GM19467 (cell line): ENCODE measurements around the gene MED22.
"Not testable (repeated sequence)": the region's sequence is repeated elsewhere in the genome, so short reads cannot be mapped to it uniquely, and the experiment has no call there.

Experiments used
- ATAC-seq: cut with Tn5 transposase; IDR thresholded peaks from one replicate; pipeline ENCODE4 v1.9.1; 2021; ENCODE audit warnings: mild to moderate bottlenecking, moderate library complexity; ENCODE audit not compliant: unreplicated experiment

MED22 gene

DNA sequence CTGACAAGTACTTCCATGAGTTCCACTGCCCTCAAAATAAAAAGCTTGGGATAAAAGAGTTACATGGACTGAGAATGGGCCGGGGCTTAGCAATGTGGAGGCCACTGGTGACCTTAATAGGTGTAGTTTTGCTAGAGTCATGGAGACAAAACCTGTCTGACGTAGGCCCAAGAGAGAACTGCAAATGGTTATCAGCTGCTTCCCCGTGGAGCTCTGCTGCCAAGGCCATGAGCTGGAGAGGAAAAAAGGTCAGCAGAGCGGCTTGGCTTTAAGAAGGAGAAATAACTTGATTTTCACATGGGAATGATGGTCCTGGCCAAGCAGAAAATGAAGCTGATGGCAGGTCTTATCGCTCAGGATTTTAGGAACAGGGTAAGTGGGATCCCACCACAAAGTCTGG is 8.3 kb downstream of the MED22 start:
- ATAC-seq, result no peak

DNA sequence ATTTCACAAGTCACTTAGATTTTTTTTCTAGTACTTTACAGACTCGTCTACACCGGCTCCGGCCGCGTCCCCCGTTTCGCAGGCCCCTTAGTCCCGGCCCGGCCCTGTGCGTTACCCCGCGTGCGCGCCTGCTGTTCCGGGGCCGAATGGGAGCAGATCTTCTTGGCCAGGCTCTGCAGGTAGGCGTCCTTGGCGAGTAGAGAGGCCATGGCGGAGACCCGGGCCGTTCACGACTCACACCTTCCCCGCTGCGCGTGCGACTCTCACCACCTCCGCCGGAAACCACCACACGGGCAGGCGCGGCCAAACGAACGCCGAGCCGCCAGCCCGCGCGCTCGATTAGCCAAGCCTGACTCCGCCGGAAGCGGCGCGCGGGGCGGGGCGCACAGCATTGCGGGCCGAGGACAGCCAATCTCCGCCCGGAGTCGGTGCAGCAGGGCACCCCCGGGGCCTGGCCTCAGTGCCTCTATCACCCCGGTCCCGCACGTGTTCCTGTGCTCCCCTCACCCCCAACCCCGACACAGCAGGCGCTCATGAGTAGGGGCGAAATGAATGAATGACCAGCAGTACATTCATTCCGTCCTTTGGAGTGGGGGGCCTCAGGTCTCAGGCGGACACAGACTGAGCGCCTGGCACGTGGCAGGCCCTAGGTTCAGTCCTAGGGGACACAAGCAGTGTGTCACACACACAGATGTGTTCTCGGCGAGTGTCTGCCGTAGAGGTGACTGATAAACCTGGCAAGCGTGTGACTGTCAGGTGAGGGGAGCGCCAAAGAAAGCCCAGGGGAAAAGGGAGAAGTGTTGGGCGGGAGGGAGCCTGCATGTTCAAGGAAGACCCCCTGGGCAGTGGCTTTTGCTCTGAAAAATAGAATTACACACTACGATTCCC is 11.8 kb downstream of the MED22 start, which contains the start of gene SURF6:
Gene SURF6 (minus strand): TSS at position 265 of the 888 bp plus-strand sequence. CDS start 56 bp downstream, at position 209.
- peak; percentile 75 for ATAC-seq

DNA sequence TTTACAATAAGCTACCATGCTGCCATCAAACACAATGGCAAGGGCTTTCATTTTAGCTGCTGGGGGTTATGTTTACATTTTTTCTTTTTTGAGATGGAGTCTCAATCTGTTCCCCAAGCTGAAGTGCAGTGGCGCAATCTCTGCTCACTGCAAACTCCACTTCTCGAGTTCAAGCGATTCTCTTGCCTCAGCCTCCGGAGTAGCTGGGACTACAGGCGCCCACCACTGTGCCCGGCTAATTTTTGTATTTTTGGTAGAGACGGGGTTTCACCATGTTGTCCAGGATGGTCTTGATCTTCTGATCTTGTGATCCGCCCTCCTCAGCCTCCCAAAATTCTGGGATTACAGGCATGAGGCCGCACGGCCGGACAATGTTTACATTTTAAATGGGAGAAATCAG is 13.0 kb downstream of the MED22 start:
- ATAC-seq, result not testable (repeated sequence)

DNA sequence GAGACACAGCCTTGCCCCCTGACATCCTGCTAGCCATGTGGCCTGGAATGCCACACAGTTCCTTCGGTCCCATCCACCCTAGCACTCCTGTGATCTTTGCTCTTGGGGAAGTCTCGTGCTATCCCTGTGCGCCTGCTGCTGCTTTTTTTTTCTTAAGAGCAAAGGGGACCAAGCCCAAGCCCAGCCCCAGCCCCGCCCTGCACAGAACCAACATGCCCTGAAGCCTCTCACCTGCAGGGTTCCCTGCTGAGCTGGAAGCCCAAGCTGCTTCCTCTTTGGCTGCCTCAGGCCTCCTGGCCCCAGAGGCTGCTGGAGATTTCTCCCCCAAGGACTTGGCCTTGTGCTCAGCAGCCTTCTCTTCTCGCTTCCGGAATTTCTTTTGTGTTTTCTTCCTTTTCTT is 13.8 kb downstream of the MED22 start:
- ATAC-seq, result no peak

DNA sequence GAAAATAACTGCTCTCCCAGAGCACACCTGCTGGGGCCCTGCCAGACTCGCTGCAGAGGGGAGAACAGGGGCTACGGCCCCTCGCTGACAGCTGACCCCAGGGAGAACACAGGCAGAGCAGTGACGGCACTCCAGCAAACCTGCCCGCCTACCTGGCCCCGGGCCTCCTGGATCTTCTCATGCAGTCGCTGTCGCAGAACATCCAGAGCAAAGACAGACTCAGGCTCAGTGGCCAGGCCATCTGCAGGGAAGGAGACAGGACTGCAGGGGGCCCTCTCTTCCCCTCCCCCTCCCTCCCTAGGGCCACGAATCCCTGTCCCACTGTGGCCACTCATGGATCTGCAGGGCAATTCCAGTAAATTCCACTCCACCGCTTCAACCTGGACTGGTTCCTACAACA is 14.4 kb downstream of the MED22 start:
- no peak for ATAC-seq

DNA sequence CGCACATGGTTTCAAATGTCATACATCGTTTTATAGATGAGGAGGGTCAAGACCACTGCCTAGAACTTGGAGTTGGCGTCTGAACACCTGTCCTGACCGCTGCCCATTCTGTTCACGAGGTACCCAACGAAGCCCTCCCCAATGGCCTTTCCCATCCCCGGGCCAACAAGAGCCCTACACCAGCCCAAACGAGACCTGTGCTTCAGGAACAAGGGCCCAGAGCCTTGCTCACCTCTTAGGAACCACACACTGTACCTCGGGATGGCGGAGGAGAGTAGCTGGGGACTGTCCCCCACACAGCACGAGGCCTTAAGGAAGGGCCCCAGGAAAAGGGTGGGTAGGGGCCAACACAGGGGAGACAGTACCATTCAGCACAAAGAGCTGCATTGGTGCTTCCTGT is 14.9 kb downstream of the MED22 start:
- no peak for ATAC-seq

DNA sequence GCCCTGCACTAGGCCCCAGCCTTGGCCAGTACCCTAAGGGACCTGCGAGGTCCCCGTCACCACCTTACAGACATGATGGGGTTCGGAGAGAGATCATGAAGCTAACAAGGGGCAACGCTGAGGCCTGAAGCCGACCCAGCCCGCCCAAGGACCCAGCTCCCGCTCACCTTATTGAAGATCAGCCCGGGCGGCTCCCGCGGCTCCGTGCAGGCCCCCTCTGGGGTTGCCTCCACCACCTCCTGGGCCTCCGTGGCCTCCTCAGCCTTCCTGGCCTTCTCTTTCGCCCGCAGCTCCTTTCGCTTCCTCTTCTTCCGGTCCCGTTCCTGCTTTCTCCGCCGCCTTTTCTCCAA is 15.6 kb downstream of the MED22 start:
- no peak for ATAC-seq

DNA sequence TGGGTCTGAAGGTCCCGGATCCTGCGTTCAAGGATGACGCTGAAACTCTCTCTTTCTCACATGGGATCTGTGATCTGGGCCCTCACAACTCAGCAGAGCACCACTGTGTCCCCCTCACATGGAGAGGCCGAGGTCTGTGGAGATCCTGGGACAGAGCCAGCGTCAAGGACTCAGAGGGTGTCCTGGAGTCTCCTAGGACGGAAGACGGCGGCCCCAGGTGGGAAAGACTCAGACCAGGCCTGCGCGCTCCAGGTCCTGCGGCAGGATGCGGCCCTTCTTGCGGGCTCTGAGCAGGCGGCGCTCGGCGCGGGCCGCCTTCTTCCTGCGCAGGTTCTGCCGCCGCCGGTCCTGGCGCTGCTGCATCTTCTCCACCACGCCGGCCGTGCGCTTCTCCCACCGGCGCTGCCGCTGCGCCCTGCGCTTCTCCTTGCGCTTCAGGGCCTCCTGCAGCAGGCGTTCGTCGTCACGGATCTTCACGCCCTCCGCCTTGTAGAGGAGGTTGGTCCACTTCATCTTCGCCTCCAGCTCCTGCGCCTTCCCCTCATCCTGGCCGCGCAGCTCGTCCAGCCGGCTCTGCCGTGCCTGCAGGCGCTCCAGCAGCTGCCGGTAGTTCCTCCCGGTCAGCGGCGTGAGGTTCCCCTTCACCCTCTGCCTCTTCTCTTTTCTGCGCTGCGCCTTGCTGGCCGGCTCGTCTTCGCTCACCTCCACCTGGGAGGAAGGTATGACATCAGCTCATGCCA is 16.1 kb downstream of the MED22 start:
- no peak for ATAC-seq

DNA sequence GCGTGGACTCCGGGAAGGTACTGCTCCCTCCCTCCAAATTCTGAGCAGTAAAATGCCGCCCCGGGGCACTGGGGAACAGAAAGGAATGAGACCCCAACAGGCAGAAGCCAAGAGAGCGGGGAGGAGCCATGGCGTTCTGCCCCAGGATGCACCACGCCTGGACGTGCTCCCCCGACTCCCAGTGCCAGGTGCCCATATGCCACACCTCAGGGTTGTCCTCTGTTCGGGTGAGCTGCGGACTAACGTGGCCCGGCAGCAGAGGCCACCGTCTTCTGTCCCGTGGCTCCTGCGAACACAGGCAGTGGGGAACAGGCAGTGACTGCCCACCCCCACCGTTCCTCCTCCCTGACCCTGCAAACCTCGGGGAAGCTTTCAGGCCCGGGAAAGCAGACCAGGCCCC is 16.7 kb downstream of the MED22 start:
- no peak for ATAC-seq

DNA sequence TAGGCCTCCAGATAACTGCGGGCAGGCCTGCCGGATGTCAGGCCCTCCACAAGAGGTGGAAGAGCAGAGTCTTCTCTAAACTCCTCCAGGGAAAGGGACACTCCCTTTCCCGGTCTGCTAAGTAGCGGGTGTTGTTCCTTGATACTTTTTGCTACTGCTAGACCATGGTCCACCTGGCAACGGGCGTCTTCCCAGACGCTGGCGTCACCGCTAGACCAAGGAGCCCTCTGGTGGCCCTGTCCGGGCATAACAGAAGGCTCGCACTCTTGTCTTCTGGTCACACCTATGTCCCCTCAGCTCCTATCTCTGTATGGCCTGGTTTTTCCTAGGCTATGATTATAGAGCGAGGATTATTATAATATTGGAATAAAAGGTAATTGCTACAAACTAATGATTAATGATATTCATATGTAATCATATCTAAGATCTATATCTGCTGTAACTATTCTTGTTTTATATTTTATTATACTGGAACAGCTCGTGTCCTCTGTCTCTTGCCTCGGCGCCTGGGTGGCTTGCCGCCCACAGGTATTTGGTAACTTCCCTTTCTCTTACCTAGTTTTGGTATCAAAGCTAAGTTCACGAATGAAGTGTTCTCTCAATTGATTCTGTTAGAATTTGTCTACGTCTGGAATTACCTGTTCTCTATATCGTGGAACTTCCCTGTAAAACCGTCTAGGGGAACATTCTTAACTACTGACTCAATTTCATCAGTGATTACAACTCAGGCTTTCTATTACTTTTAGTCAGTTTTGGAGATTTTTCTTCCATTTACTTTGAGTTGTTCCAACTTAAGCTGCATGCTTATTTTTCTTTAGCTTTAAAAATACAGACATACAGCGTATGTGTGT is 18.4 kb downstream of the MED22 start:
- ATAC-seq, result not testable (repeated sequence)

DNA sequence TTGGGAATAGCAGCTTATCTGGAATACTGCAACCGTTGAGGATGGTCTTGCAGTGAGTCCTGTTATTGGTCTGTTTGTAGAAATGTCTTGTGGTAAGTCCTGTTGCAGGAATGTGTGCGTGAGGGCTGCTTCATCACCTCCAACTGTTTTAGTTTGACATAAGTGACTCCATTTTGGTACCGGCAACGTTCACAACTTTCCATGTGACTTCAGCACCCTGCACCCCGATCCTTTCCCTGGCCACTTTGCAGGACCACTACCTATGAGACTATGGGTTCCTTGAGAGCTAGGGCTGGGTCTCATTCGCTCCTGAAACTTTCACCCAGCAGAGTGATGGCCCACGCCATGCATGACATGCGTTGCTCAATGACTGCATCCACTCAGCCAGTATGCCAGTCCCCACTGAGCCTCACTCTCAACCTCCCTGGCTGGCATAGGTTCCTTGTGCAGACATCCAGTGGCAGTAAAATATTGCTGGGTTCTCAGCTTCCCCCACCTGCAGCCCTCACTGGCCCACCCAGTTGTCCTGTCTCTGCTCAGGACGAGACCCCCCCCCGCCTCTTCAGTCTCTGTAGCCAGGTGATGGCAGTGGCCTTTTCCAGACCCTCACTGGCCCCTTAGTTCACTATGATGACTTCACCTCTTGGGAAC is 20.0 kb downstream of the MED22 start:
- ATAC-seq, result no peak

DNA sequence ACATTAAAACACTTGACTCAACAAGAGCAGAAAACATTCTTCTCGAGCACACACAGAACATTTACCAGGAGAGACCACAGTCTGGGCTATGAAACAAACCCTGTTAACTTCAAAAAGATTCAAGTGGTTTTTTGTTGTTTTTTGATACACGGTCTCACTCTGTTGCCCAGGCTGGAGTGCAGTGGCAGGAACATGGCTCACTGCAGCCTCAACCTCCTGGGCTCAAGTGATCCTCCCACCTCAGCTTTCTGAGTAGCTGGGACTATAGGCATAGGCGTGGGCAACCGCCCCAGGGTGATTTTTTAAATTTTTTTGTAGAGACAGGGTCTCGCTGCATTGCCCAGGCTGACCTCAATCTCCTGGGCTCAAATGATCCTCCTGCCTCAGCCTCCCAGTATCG is 20.9 kb downstream of the MED22 start:
- not testable (repeated sequence) for ATAC-seq

DNA sequence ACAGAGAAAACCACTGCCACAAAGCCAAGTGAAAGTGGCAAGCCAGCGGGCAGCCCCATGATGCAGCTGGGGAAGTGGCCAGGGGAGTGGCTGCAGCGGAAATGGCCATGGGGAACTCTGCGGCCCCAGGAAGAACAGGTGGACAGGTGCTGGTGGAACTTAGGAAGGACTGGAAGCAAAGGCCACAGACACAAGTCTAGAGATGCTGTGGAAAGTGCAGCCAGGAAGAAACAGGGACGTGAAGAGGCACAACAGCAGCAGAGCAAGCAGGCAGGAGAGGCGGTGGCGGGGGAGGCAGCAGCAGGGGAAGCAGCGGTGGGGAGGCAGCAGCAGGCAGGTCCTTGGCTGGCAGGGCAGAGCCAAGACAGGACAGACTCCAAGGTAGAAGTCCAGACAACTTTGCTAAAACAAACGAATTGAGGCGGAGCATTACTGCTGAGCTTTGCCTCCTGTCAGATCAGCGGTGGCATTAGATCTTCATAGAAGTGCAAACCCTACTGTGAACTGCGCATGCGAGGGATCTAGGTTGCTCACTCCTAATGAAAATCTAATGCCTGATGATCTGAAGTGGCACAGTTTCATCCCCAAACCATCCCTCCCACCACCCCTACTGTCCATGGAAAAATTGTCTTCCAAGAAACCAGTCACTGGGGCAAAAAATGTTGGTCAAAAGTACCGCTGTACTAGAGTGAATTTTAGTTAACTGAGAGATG is 23.8 kb downstream of the MED22 start:
- ATAC-seq, result no peak

DNA sequence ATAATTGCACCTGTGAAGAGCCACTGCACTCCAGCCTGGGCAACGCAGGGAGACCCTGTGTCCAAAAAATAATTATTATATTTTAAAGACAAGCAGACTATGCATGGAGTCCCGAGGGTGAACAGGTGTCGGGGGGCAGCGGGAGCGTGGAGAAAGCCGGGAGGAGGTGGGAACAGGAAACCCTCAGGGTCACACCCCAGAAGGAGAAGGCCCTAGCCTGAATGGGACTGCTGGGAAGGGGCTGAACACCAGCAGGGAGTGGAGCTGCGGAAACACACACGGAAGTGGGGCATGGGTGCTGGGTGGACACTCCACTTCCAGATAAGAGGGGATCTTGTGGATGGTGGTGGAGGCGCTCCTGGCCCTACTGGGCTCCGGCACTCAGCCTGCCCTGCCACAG is 24.7 kb downstream of the MED22 start:
- ATAC-seq, result no peak

DNA sequence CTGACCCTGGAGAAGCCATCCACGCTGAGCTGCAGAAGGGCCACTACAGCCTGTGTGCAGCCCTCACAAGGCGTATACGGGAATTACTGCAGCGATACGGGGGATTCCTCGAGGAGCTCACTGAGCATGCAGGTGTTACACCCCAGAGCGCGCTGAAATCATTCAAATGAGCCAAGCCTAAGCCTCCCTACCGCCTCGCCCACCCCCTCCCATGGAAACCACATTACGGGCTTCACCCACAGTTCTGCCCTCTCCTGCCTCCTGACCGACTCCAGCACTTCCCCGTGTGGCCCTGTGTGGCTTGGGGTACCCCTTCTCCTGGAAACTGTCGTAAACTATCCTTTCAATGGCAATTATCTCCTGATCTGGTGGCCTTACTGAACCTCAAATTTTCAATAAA is 25.2 kb downstream of the MED22 start:
- no peak for ATAC-seq

DNA sequence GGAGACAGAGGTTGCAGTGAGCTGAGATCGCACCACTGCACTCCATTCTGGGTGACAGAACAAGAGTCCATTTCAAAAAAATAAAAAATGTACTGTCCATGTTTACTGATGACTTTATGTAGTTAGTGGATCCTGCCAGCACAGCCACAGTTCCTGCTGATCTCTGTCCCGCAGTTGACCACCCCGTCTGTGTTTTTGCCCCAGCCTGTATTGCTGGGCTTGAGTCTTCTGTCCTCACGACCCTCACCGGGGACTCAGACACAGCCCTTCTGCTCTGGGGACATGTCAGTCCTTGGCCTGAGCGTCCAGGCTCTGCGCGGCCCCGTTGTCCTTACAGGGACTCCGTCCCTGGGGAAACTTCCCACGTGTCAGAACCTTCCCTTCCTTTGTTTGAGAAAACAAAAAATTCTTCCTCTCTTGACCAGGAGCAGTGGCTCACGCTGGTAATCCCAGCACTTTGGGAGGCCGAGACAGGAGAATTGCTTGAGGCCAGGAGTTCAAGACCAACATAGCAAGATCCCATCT is 26.5 kb downstream of the MED22 start:
- ATAC-seq, result no peak

DNA sequence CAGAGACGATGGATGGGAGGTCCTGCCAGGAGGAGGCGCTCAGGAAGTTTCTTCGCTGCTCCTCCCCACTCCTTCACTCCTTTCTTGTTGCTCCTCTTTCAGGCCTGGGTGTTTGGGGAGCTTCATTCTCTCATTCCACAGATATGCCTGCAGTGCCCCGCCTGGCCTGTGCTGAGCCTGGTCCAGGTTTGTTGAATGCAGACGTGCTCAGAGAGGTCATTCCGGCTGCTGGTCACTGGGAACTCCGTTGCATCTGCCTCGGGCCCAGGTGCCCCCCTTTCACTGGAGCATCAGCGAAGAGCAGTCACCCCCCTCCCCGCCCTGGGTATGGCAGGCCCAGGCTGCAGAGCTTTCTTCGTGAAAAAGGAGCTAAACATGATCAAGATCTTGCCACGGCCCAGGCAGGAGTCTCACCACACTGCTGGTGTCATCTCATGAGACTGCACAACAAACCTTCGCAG is 27.5 kb downstream of the MED22 start:
- ATAC-seq, result no peak

DNA sequence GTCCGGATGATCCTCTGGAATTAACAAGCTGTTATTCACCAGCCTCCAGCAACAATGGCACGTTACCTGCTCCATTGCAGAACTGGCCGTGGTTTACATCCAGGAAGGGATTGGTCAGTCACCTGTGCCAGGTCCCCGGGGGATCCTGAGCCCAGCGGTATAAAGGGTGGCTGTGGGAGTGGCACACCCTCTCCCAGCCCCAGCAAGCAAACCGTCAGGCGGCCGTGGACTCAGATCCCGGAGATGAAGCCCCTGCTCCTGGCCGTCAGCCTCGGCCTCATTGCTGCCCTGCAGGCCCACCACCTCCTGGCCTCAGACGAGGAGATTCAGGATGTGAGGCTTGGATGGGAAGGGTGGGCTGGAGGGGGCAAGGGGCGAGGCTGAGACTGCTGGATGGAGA is 30.4 kb downstream of the MED22 start:
- not testable (repeated sequence) for ATAC-seq

DNA sequence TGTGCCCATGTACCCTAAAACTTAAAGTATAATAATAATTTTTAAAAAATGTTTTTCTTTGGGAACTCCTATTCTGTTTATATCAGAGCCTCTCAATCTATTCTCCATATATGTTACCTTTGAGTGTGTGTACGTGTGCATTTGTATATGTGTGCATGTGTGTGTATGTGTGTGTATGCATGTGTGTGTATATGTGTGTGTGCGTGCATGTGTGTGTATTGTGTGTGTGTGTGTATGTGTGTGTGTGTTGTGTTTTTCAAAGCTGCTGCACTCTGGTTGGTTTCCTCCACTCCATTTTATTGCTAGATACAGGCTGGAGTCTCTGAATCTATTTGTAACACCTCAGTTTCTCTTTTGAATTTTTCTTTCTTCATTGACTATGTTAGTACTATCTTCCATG is 31.9 kb downstream of the MED22 start:
- no peak for ATAC-seq

DNA sequence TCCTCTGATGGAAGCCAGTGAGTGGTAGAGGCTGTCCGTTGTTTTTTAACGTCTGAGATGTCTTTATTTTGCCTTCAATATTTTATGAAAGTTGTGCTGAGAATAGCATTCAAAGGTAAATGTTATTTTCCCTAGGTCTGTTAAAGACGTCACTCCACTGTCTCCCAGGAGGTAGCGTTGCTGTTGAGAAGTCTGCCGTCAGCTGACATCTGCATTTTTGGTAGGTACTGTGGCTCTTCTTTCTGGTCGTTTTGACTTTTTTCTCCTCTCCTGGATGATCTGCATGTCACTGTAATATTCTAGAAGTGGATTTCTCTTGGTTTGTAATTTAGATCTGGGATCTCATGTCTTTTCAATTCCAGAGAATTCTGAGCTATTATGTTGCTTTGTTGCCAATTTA is 38.3 kb downstream of the MED22 start:
- no peak for ATAC-seq
